GM21528 (cell line): ENCODE measurements around the gene P3H2.
"Not testable (repeated sequence)": the region's sequence is repeated elsewhere in the genome, so short reads cannot be mapped to it uniquely, and the experiment has no call there.

ENCODE experiments used
- ATAC-seq: cut with Tn5 transposase; IDR thresholded peaks from one replicate; pipeline ENCODE4 v1.9.1; 2021; ENCODE audit warnings: mild to moderate bottlenecking, moderate library complexity; ENCODE audit not compliant: unreplicated experiment, low FRiP score

Gene P3H2

DNA sequence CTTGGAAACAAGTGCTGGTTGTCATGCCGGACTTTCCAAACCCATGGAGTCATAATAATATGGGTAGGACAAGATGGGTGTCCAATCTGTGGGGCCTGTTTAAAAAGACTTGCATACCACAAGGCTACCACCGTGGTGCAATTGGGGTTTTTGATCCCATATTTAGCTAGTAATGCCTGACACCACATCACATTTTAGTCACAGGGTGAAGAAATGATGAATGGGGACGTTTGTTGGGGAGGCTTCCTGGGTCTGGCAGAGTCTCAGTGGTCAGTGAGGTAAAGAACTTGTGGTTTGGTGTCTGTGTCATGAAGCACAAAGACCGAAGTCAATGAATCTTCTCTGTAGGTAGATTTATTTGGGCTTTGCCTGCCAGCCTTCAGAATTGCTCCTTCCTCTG is 31.0 kb downstream of the P3H2 start:
- ATAC-seq = peak; percentile 57

- no peak for ATAC-seq
Measured at GRCh38 chr3:190088890-190089289, 31.8 kb downstream of the P3H2 start.

DNA sequence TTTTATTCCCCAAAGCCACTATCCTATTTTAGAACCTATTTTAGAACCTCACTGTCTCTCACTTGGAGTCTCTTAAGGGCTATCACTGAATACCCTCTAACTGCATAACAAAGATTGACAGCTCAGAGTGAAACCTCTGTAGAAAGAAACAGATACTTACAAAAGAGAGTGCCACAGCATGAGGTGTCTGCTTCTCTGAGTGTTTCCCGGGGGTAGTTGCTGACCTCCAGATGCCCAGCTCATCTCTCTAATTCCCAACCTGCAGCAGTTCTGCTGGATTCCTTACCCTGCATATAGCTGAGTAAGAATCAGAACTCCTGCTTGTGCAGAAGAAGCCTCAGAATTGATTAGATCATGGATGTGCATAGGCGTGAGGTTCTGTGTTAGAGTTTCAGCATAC is 34.5 kb downstream of the P3H2 start:
- no peak for ATAC-seq

- no peak for ATAC-seq
Measured at GRCh38 chr3:190084983-190085382, 35.7 kb downstream of the P3H2 start.

DNA sequence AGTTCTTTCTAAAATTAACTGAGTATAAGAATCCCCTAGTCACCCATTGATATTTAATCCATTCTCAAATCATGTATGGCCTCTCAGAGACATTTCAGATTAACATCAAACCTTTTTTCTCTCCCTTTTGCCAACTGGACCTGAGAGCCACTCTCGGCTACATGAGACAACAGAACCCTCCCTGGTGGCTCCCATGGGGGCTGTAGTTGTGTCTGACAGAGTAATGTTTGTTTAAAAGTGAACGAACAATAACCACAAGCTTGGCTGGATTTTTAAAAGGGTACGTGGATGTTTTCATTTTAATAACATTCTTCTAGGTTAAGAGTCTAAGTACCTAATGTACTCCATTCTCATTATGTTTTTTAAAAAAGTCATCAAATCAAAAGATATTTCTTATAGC is 37.1 kb downstream of the P3H2 start:
- ATAC-seq = no peak

DNA sequence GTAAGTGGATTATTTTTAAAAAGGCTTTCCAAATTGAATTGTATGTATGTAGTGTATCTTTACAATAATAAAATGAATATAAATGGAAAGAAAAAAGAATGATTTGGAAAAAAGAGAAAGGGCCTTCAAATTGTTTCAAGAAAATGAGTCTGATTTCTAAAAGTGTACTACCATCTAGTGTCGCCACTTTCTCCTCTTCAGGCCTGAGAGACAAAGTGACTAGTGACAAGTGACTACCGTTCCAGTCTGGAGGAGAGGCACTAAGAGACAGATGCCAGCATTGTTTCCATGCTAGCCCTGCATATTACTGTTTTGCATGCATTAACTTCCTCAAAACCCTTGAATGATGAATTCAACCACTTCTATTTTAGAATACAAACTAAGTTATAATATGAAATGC is 39.3 kb downstream of the P3H2 start:
- ATAC-seq = no peak

GRCh38 chr3:190079173-190079572 is 41.5 kb downstream of the P3H2 start:
- ATAC-seq = not testable (repeated sequence)

DNA sequence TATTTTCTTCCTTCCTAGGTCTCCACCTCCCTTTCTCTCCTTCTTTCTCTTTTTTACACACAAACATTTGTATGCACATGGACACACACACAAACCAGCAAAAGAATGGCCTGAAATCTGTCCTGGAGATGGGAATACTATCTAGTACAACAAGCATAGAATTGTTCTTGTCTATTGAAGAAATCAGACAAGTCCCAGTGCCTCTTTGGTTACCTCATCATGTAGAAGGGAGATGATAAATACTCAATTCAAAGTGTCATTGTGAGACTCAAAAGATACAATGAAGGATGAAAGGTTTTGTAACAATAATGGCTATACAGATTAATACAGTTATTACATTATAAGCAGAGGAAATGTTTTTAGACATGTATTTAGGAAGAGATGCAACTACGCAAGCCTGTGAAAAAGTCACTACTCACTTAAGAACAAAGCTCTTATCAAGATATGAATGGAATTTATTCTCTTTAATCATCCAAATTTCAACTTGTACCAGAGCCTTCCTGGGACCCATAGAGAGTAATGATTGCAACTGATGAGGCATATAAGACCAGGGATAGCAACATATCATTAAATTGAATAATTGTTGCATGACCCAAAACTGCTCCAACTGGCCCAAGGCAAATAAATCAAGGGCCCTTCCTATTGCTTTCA is 43.2 kb downstream of the P3H2 start:
- no peak for ATAC-seq

DNA sequence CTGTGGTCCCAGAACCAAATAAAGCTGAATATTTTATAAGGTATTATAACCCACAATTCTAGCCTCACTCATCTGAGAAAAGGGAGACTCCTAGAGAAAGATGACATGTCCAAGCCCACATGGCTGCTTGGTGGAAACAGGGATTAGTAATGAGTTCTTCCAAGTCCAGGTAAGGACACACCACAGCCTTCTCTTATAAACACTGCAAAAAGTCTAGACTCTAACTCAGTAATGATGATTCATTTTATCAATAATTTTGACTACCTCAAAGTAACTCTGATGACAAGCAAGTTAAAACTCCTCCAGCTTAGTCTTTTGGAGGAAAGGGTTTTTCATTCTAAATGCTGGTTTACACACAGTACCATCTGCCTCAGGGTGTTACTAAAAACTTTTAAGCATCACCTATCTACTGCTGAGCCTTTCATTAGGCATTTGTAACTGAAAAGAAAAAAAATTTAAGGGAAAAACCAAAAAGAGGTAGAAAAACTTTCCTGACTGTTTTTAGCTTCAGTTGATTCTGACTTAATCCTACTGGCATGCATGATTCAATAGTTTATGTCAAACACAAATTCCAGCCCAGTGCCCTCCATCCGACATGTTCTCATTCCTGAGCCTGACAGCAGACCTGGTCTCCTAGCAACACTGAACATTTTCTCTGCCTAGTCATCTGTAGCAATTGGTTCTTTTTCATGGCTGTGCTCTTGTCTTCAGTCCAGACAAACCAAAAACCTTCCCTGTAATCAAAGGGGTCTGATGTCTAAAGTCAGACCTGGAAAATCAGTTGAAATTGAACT is 43.9 kb downstream of the P3H2 start:
- ATAC-seq = no peak

- ATAC-seq = no peak
Measured at GRCh38 chr3:190076136-190076535, 44.6 kb downstream of the P3H2 start.

DNA sequence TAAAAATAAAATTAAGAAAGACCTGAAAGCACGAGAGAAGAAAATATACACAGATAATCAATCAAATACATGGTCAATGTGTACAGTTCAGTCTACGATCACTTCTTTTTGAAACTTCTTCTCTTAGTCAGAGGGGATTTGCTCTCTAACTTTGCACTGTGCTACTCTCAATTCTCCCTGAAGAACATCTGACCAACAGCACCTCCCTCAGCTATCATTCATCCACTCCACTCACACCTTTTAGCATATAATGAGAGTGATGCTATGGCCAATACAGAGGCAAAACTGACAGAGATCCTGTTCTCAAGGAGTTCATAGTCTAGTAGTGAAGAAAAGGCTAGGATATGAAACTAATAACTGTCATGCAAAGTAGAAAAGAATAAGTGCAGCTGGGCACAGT is 45.9 kb downstream of the P3H2 start:
- no peak for ATAC-seq

DNA sequence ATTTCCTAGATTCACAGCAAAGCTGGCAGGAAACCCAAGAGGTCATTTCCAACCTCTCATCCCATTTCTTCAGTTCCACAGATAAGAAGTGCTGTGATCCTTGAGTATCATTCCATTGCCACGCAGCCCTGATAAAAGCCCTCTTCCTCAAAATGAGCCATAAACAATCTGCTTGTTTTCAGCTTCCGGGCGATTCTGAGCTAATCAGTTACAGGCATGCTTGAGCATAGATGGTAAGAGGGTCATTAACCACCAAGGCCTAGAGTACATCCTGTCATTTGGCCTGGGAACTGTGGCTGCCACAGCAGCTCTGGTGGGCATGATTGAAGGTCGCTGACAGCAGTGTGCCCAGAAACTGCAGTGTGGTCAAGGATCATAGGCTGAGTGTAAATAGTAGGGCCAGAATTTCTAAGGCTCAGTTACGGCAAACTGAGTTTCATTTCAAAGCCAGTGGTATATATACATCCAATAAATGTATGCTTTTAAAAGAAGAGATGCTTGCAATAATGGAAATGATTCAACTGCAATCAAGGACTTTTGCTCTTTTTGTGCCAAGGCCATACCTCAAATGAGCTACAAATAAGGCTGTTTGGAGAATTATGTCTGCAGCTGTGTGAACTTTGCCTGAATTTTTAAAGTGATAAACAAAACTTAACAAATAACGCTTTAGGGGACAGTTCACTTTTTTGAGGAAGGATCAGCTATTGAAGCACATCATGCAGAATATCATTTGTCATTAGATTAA is 47.3 kb downstream of the P3H2 start:
- no peak for ATAC-seq

GRCh38 chr3:190072856-190073255 is 47.8 kb downstream of the P3H2 start:
- ATAC-seq = no peak

DNA sequence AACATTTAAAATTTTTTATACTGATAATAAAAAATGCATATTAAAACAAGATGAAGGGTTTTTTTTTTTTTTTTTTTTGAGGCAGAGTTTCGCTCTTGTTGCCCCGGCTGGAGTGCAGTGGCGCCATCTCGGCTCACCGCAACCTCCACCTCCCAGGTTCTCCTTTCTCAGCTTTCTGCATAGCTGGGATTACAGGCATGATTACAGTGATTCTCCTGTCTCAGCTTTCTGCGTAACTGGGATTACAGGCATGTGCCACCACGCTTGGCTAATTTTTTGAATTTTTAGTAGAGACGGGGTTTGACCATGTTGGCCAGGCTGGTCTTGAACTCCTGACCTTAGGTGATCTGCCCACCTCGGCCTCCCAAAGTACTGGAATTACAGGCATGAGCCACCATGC is 48.8 kb downstream of the P3H2 start:
- ATAC-seq = not testable (repeated sequence)

DNA sequence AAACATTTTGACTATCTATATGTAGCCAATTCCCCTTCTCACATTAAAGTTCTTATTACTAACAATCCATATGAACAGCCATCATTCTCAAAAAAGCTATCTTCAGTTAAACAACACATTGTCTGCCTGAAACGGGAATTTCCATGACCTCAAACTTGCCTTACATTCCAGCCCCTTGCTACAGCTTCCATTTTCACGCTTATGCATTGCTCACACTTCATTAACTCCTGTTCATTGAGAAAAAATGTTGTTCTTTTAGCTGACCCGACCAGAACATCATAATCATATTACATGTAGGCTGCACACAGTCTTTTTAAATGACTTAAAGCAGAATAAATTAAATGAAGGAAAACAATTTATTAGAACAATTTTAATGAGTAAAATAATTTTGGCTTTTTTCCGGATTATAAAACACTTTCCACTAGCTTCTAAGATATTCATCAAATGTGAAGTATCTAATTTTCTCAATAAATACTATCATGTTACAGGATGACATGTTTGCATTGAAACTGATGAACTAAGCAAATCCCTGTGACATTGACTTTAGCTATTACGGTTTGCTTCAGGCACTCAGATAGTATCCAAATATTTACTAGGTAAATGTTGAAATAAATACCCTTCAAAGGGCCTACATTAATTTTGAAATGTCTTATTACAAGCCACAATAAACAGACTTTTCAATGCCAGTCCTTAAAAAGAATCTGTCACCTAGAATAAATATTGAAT is 49.9 kb downstream of the P3H2 start:
- no peak for ATAC-seq

DNA sequence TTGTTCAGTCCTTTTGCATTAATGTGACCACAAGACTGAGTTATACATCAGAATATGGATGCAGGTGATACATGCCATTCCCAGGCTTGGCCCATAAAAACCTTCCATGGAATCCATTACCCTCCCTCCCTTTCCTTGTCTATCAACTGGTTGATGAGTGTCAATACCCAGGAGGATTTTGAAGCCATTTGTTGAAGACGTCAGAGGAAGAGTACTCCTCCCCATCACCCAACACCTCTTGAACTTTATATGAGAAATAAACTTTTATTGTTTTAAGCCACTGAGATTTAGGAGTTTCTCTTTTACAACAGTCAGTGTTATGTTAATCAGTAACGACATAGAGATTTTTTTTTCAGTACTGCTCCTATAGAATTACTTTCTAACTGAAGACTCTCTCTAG is 55.5 kb downstream of the P3H2 start:
- ATAC-seq = no peak

- no peak for ATAC-seq
Measured at GRCh38 chr3:190064659-190065058, 56.0 kb downstream of the P3H2 start.

- no peak for ATAC-seq
Measured at GRCh38 chr3:190064112-190064511, 56.6 kb downstream of the P3H2 start.

GRCh38 chr3:190063490-190063889 is 57.2 kb downstream of the P3H2 start:
- no peak for ATAC-seq

- no peak for ATAC-seq
Measured at GRCh38 chr3:190060192-190060775, 60.4 kb downstream of the P3H2 start.

DNA sequence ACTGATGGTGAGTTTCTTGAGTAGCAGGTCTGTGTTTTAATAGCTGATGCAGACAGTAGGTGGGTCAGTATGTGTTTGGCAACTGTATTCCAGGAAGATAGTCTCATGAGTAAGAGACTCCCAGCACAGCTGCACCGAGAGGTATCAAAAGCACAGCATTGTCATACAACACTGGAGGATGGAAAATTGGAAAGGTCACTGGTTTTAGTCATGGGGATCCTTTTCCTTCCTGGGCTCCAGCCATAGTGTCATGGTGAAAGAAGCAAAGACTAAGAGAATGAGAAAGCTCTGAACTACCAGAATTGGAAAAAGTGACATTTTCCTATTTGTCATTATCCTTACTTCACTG is 61.5 kb downstream of the P3H2 start:
- ATAC-seq = no peak
